ENCODE measurements around the gene SPZ1. TPM values are rescaled to one million over a fixed set of nuclear protein-coding genes. Genes with fewer than 3 reads are reported as not detected.

SPZ1 gene
- polyA plus RNA-seq, 1 of the 3 experiments (the other 2 are of a cell fraction), result not detected

DNA sequence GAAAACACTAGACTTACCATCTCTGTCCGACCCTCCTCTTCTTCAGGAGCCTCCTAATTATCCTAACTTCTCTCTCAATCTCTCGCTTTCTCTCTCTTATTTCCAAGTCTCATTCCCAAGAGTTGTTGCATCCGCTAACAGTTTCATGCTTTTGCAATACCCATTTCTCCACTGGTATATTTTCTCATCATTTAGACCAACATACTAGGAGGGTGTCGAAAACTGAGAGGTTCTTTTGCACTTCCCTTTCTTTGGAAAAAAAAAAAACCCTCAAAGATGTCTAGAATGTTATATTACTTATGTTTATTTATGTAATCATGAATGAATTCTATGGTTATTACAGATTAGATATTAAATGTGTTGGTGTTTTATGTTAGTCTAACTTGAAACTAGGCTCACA, 35.9 kb downstream of the SPZ1 start:
- Histone ChIP-seq H3K4me3 (ENCODE audit: low read depth in 2 of 2, low read length in 1 of 2) (no peak overlapping the region), H2AFZ (ENCODE audit: low read depth) (no peak overlapping the region), H3K9me2 (no peaks in the 10 kb centered on the region), H4K20me1 (ENCODE audit: insufficient read depth) (no peaks in the 10 kb centered on the region), H3K4me2 (no peak overlapping the region), H3K27ac (ENCODE audit: low read depth in 2 of 2, low read length in 1 of 2) (no peak overlapping the region), H3K4me1 (ENCODE audit: control insufficient read depth in 1 of 2, insufficient read depth in 2 of 2, low read depth in 1 of 2, low read length in 1 of 2) (no peaks in the 10 kb centered on the region), H3K27me3 (ENCODE audit: insufficient read depth) (no peaks in the 10 kb centered on the region), H3F3A (replicated peaks; ENCODE audit: insufficient read depth) (no peaks in the 10 kb centered on the region), H3K36me3 (replicated peaks in 1 of 2; ENCODE audit: control insufficient read depth in 1 of 2, insufficient read depth in 2 of 2, low read length in 1 of 2) (no peaks in the 10 kb centered on the region), H3K9ac (no peak overlapping the region), H3K79me2 (ENCODE audit: insufficient read depth) (no peaks in the 10 kb centered on the region), H3K9me3 (no peaks in the 10 kb centered on the region)
- ChIA-PET CTCF (no interaction called here), POLR2A (no interaction called here)
- WGBS (ENCODE audit: low lambda C conversion rate), result 60% methylated on average over 4 of the region's 4 CpGs
- TF ChIP-seq EP300 (IDR thresholded peaks at IDR 0.05; ENCODE audit: borderline replicate concordance in 1 of 2, low read depth in 1 of 2, low read length in 1 of 2), result no peak
- TF ChIP-seq MEF2A (IDR thresholded peaks at IDR 0.05; ENCODE audit: borderline replicate concordance, low read depth), result no peak
- TF ChIP-seq, protein P1, sequence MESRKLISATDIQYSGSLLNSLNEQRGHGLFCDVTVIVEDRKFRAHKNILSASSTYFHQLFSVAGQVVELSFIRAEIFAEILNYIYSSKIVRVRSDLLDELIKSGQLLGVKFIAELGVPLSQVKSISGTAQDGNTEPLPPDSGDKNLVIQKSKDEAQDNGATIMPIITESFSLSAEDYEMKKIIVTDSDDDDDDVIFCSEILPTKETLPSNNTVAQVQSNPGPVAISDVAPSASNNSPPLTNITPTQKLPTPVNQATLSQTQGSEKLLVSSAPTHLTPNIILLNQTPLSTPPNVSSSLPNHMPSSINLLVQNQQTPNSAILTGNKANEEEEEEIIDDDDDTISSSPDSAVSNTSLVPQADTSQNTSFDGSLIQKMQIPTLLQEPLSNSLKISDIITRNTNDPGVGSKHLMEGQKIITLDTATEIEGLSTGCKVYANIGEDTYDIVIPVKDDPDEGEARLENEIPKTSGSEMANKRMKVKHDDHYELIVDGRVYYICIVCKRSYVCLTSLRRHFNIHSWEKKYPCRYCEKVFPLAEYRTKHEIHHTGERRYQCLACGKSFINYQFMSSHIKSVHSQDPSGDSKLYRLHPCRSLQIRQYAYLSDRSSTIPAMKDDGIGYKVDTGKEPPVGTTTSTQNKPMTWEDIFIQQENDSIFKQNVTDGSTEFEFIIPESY (IDR thresholded peaks at IDR 0.05; ENCODE audit: borderline replicate concordance, low read depth), result no peak
- no peak for TF ChIP-seq YY1 (IDR thresholded peaks at IDR 0.05; ENCODE audit: low read depth)
- no peak for TF ChIP-seq EZH2phosphoT487 (IDR thresholded peaks at IDR 0.05; ENCODE audit: borderline replicate concordance, low read depth)
- TF ChIP-seq RXRA (IDR thresholded peaks at IDR 0.05; ENCODE audit: borderline replicate concordance, low read depth), result no peak
- DNase-seq, result no peak

DNA sequence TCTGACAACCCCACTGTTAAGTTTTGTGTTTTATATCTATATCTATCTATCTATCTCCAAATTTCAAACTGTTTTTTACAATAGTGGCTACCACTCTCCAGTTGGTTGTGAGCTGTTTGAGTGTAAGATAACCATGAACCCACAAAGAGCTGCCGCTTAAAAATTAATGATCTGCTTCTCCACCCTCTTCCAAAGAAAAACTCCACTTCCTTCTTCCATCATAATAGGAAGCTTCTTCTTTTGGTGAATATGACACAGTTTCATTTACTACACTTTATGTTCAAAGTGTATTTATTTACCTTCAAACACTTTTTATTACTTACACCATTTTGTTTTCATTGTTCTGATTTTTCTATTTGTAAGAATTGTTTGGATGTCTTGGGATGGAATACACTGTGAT, 37.9 kb downstream of the SPZ1 start:
- no peaks in the 10 kb centered on the region for H3K4me1 ChIP-seq (ENCODE audit: control insufficient read depth in 1 of 2, insufficient read depth in 2 of 2, low read depth in 1 of 2, low read length in 1 of 2)
- no peak overlapping the region for H2AFZ ChIP-seq (ENCODE audit: low read depth)
- WGBS (ENCODE audit: low lambda C conversion rate), result 92% methylated on average over 1 of the region's 1 CpG
- DNase-seq, result no peak
- H3K27me3 ChIP-seq (ENCODE audit: insufficient read depth), result no peaks in the 10 kb centered on the region
- CTCF ChIA-PET, result interaction anchor here (1.4 to 1.6 kb wide), 2 partner anchors 11 to 13 kb away, joined by 3 to 4 read pairs; no protein-coding TSS in a partner anchor
- H3K27ac ChIP-seq (ENCODE audit: low read depth in 2 of 2, low read length in 1 of 2), result no peak overlapping the region
- no peaks in the 10 kb centered on the region for H4K20me1 ChIP-seq (ENCODE audit: insufficient read depth)
- H3F3A ChIP-seq (replicated peaks; ENCODE audit: insufficient read depth), result no peaks in the 10 kb centered on the region
- no peaks in the 10 kb centered on the region for H3K79me2 ChIP-seq (ENCODE audit: insufficient read depth)
- TF ChIP-seq SIN3A (IDR thresholded peaks at IDR 0.05; ENCODE audit: borderline replicate concordance, low read depth, low read length) (no peak), YY1 (IDR thresholded peaks at IDR 0.05; ENCODE audit: low read depth) (no peak), MXI1 (IDR thresholded peaks at IDR 0.05; ENCODE audit: low read depth, low read length) (no peak), FOXJ3 (CRISPR knock-in tag; IDR thresholded peaks at IDR 0.05) (no peak), FOXM1 (IDR thresholded peaks at IDR 0.05; ENCODE audit: low read depth) (no peak), JUND (IDR thresholded peaks at IDR 0.05) (no peak), SMC3 (IDR thresholded peaks at IDR 0.05; ENCODE audit: low read depth, low read length) (no peak)
- TF ChIP-seq, protein P1 (IDR thresholded peaks at IDR 0.05; ENCODE audit: borderline replicate concordance, low read depth), result no peak
- no peaks in the 10 kb centered on the region for H3K9me2 ChIP-seq
- H3K4me3 ChIP-seq (ENCODE audit: low read depth in 2 of 2, low read length in 1 of 2), result no peak overlapping the region
- no peaks in the 10 kb centered on the region for H3K9me3 ChIP-seq
- H3K36me3 ChIP-seq (replicated peaks in 1 of 2; ENCODE audit: control insufficient read depth in 1 of 2, insufficient read depth in 2 of 2, low read length in 1 of 2), result no peaks in the 10 kb centered on the region
- no peak overlapping the region for H3K9ac ChIP-seq
- H3K4me2 ChIP-seq, result no peak overlapping the region
- POLR2A ChIA-PET, result no interaction called here
